OCI-LY7 (cell line): ENCODE data around the gene WEE1. TPM values are rescaled to one million over a fixed set of nuclear protein-coding genes. Genes with fewer than 3 reads are reported as not detected.
A peak's percentile ranks its signal among the peaks of the same experiment; 100 is the strongest.
"Not testable (repeated sequence)": the region's sequence is repeated elsewhere in the genome, so short reads cannot be mapped to it uniquely, and the experiment has no call there.

Source experiments
- BruUV-seq: library from RNA; stranded (reverse); fragments of 400-500 nt; replicated peaks from 2 replicates; lab custom pipeline; 2021; lab: Mats Ljungman, UMichigan
- CTCF ChIA-PET: fragments of 300-600 bp; sonication (Branson Sonifier 250); formaldehyde crosslinking; loops from one replicate; lab custom pipeline; 2022; ENCODE audit warnings: antibody characterized with exemption; ENCODE audit not compliant: unreplicated experiment; lab: Charles Lee
- POLR2A ChIA-PET: fragments of 300-600 bp; sonication (Branson Sonifier 250); formaldehyde crosslinking; loops from one replicate; lab custom pipeline; 2022; ENCODE audit warnings: antibody characterized with exemption; lab: Charles Lee
- DNase-seq: peaks from one replicate; pipeline ENCODE4 v3.0.0-alpha.2; 2015; ENCODE audit warnings: low spot score
- H2AFZ ChIP-seq: fragments of 200-600 bp; sonication (generic), shearing (Covaris generic); 2 replicates; pipeline ENCODE4 v1.6.1; 2014; ENCODE audit warnings: mild to moderate bottlenecking, antibody characterized with exemption, low read length, moderate library complexity
- H3K27ac ChIP-seq: fragments of 200-600 bp; sonication (generic); 2 replicates; pipeline ENCODE4 v1.5.1; 2014; ENCODE audit warnings: mixed run types, low read depth, mild to moderate bottlenecking, moderate library complexity, low read length, inconsistent platforms; ENCODE audit not compliant: poor library complexity, severe bottlenecking
- H3K36me3 ChIP-seq: fragments of 200-600 bp; sonication (generic); 2 replicates; pipeline ENCODE4 v1.6.1; 2014; ENCODE audit warnings: mild to moderate bottlenecking, antibody characterized with exemption, low read length, moderate library complexity, mixed read lengths; ENCODE audit not compliant: insufficient read depth
- H3K4me1 ChIP-seq: fragments of 200-600 bp; sonication (generic); 2 replicates; pipeline ENCODE4 v1.5.1; 2014; ENCODE audit warnings: mild to moderate bottlenecking, low read length; ENCODE audit not compliant: insufficient read depth, poor library complexity, severe bottlenecking
- H3K4me2 ChIP-seq: fragments of 200-600 bp; sonication (generic); 2 replicates; pipeline ENCODE4 v1.6.1; 2014; ENCODE audit warnings: mild to moderate bottlenecking, low read length
- H3K4me3 ChIP-seq: fragments of 200-600 bp; sonication (generic); 2 replicates; pipeline ENCODE4 v1.5.1; 2014; ENCODE audit warnings: mild to moderate bottlenecking, low read depth, low read length; ENCODE audit not compliant: poor library complexity, severe bottlenecking
- H3K79me2 ChIP-seq: fragments of 200-600 bp; sonication (generic); 2 replicates; pipeline ENCODE4 v1.6.1; 2016; ENCODE audit warnings: low read depth, mild to moderate bottlenecking, low read length, moderate library complexity, mixed read lengths; ENCODE audit not compliant: insufficient read depth
- H3K9me2 ChIP-seq: fragments of 200-600 bp; sonication (generic); 2 replicates; pipeline ENCODE4 v1.6.1; 2016; ENCODE audit warnings: mild to moderate bottlenecking, low read length, mixed read lengths; ENCODE audit not compliant: insufficient read depth
- H3K9me3 ChIP-seq: fragments of 200-600 bp; sonication (generic); 2 replicates; pipeline ENCODE4 v1.6.1; 2014; ENCODE audit warnings: mild to moderate bottlenecking, mixed run types, low read length, mixed read lengths
- H4K20me1 ChIP-seq: fragments of 200-600 bp; sonication (generic); 2 replicates; pipeline ENCODE4 v1.6.1; 2014; ENCODE audit warnings: mild to moderate bottlenecking, antibody characterized with exemption, low read length, moderate library complexity, mixed read lengths; ENCODE audit not compliant: insufficient read depth
- CTCF ChIP-seq: fragments of 200-600 bp; sonication (generic); conservative IDR thresholded peaks from 2 replicates; pipeline ENCODE4 v1.5.1; 2014; ENCODE audit warnings: mild to moderate bottlenecking, antibody characterized with exemption, low read length, moderate library complexity, mixed read lengths
- EZH2phosphoT487 ChIP-seq: fragments of 200-600 bp; sonication (generic); IDR thresholded peaks from 2 replicates; pipeline ENCODE4 v1.6.1; 2018; ENCODE audit warnings: low read depth, borderline replicate concordance, mild to moderate bottlenecking, mixed run types, antibody characterized with exemption, low read length, moderate library complexity, mixed read lengths
- intact Hi-C: fragments of 100-400 bp; cut with micrococcal nuclease; formaldehyde crosslinking; loops from one replicate; pipeline ENCODE4 v1.10.0; 2022; ENCODE audit not compliant: unreplicated experiment
- total RNA-seq, 2 experiments: library from RNA; depleted of rRNA in 1 of 2; stranded (reverse); fragments of >200 nt in 1 of 2; shearing (Covaris generic) in 1 of 2; gene quantifications; 2 replicates each; pipeline ENCODE4 v1.2.3, GENCODE V29; 2014 to 2022

The WEE1 gene
- total RNA-seq, 2 experiments from 2014 or later: 147 to 216 TPM

GRCh38 chr11:9535189-9535781 is 38.2 kb upstream of the WEE1 start:
- POLR2A ChIA-PET: interaction anchor here (0.6 to 1.9 kb wide), 9 partner anchors 13 to 1675 kb away, joined by 3 to 13 read pairs (median 3); no protein-coding TSS in a partner anchor
- peak; percentile 100 for TF ChIP-seq CTCF
- no peak for TF ChIP-seq EZH2phosphoT487

GRCh38 chr11:9538548-9538947 is 34.9 kb upstream of the WEE1 start:
- Histone ChIP-seq H3K79me2 (no peaks in the 10 kb centered on the region), H3K27ac (no peak overlapping the region), H3K9me2 (no peaks in the 10 kb centered on the region), H3K36me3 (no peaks in the 10 kb centered on the region), H3K4me3 (no peak overlapping the region), H3K4me2 (no peak overlapping the region), H2AFZ (no peak overlapping the region), H4K20me1 (no peaks in the 10 kb centered on the region), H3K4me1 (peaks cover 12% of the 10 kb centered on the region), H3K9me3 (no peaks in the 10 kb centered on the region)
- ChIA-PET CTCF (no interaction called here), POLR2A (interaction anchor here (0.6 to 1.6 kb wide), 7 partner anchors 11 to 299 kb away, joined by 3 to 6 read pairs (median 3); no protein-coding TSS in a partner anchor)
- TF ChIP-seq EZH2phosphoT487 (no peak), CTCF (no peak)
- intact Hi-C loops: loop anchor here (5.0 kb wide), 1 partner anchor 34 kb away; the partner anchor contains the start of gene WEE1
- no peak for DNase-seq
- no TSS peak for BruUV-seq

More at GRCh38 chr11:9535189-9535781, 38.2 kb upstream of the WEE1 start:
- Histone ChIP-seq H3K4me2 (no peak overlapping the region), H3K79me2 (no peaks in the 10 kb centered on the region), H3K9me3 (no peaks in the 10 kb centered on the region), H4K20me1 (no peaks in the 10 kb centered on the region), H2AFZ (no peak overlapping the region), H3K36me3 (no peaks in the 10 kb centered on the region), H3K27ac (no peak overlapping the region), H3K4me1 (peaks cover 12% of the 10 kb centered on the region), H3K4me3 (no peak overlapping the region), H3K9me2 (no peaks in the 10 kb centered on the region)
- CTCF ChIA-PET: interaction anchor here (0.6 to 1.3 kb wide), 5 partner anchors 19 to 214 kb away, joined by 3 to 5 read pairs (median 3); no protein-coding TSS in a partner anchor
- intact Hi-C loops: loop anchor here (1.0 to 5.0 kb wide), 3 partner anchors 37 to 213 kb away; partner anchors contain the start of gene WEE1
- peak; percentile 81 for DNase-seq
- no TSS peak for BruUV-seq

GRCh38 chr11:9549216-9549615 is 24.3 kb upstream of the WEE1 start:
- H3K9me2 ChIP-seq, H3K4me3 ChIP-seq, CTCF ChIA-PET, H3K27ac ChIP-seq, BruUV-seq, DNase-seq, H2AFZ ChIP-seq, H3K79me2 ChIP-seq, H3K36me3 ChIP-seq, H4K20me1 ChIP-seq, H3K4me2 ChIP-seq, H3K4me1 ChIP-seq, H3K9me3 ChIP-seq, intact Hi-C loops: not testable (repeated sequence)
- POLR2A ChIA-PET: interaction anchor here (0.6 kb wide), 1 partner anchor 623 kb away, joined by 5 read pairs; no protein-coding TSS in a partner anchor
